HepG2 (cell line): ENCODE results near the gene PAPOLA. TPM values are rescaled to one million over a fixed set of nuclear protein-coding genes. Genes with fewer than 3 reads are reported as not detected.

Source experiments
- ATRX ChIP-seq: sonication (generic); formaldehyde crosslinking; IDR thresholded peaks from 2 replicates; pipeline ENCODE4 v1.4.0; 2020; ENCODE audit warnings: missing genetic modification reagents, borderline replicate concordance
- CCDC6 ChIP-seq: sonication (generic); formaldehyde crosslinking; IDR thresholded peaks from 2 replicates; pipeline ENCODE4 v1.8.1; 2022; ENCODE audit warnings: mild to moderate bottlenecking, missing genetic modification reagents, moderate library complexity
- CEBPG ChIP-seq: IDR thresholded peaks from 2 replicates; pipeline ENCODE4 v1.6.1; 2016
- GABPA ChIP-seq, 2 experiments: IDR thresholded peaks; 2 replicates each; pipeline ENCODE4 v1.6.1; 2011 to 2016; ENCODE audit warnings: low read depth in 2 of 2, low read length in 1 of 2, missing biosample characterization in 1 of 2, missing genetic modification characterization in 1 of 2
- GABPB1 ChIP-seq: IDR thresholded peaks from 2 replicates; pipeline ENCODE4 v1.6.1; 2016; ENCODE audit warnings: mild to moderate bottlenecking, missing genetic modification reagents, moderate library complexity, missing compliant biosample characterization
- HOXA9 ChIP-seq: sonication (generic); formaldehyde crosslinking; IDR thresholded peaks from 2 replicates; pipeline ENCODE4 v1.8.1; 2022; ENCODE audit warnings: missing genetic modification reagents, mild to moderate bottlenecking, moderate library complexity, borderline replicate concordance
- MAX ChIP-seq: IDR thresholded peaks from 2 replicates; pipeline ENCODE4 v1.6.1; 2012; ENCODE audit warnings: inconsistent platforms
- MIER2 ChIP-seq: IDR thresholded peaks from 2 replicates; pipeline ENCODE4 v1.6.1; 2016; ENCODE audit warnings: missing biosample characterization, missing genetic modification reagents
- MYPOP ChIP-seq: sonication (generic); formaldehyde crosslinking; IDR thresholded peaks from 2 replicates; pipeline ENCODE4 v1.8.1; 2023; ENCODE audit warnings: mild to moderate bottlenecking, moderate library complexity, missing genetic modification reagents
- NR2C2 ChIP-seq: sonication (generic); formaldehyde crosslinking; IDR thresholded peaks from 2 replicates; pipeline ENCODE4 v1.4.0; 2020; ENCODE audit warnings: missing genetic modification reagents, mild to moderate bottlenecking, moderate library complexity, borderline replicate concordance
- PLRG1 ChIP-seq: fragments of 450-650 bp; conservative IDR thresholded peaks from 2 replicates; pipeline ENCODE4 v1.6.1; 2016
- RFXANK ChIP-seq: IDR thresholded peaks from 2 replicates; pipeline ENCODE4 v1.6.1; 2016
- SMAD3 ChIP-seq: sonication (generic); formaldehyde crosslinking; IDR thresholded peaks from 2 replicates; pipeline ENCODE4 v1.4.0; 2020; ENCODE audit warnings: missing genetic modification reagents
- SRY ChIP-seq: sonication (generic); formaldehyde crosslinking; IDR thresholded peaks from 2 replicates; pipeline ENCODE4 v1.8.0; 2022; ENCODE audit warnings: mild to moderate bottlenecking, missing genetic modification reagents
- TCF12 ChIP-seq, 2 experiments: fragments of 450-650 bp in 1 of 2; sonication (generic) in 1 of 2; formaldehyde crosslinking in 1 of 2; IDR thresholded peaks; 2 replicates each; pipeline versions ENCODE4 v1.6.1 to v1.8.0; 2017 to 2022; ENCODE audit warnings: antibody characterized with exemption in 1 of 2, mild to moderate bottlenecking in 1 of 2, missing genetic modification reagents in 1 of 2, moderate library complexity in 1 of 2
- USF2 ChIP-seq, 2 experiments: sonication (generic) in 1 of 2; formaldehyde crosslinking in 1 of 2; IDR thresholded peaks; 2 replicates each; pipeline versions ENCODE4 v1.5.1 to v1.6.1; 2011 to 2020; ENCODE audit warnings: borderline replicate concordance in 1 of 2, low read depth in 1 of 2, low read length in 1 of 2, mild to moderate bottlenecking in 1 of 2, missing genetic modification reagents in 1 of 2, moderate library complexity in 1 of 2
- ZBTB1 ChIP-seq: sonication (generic); formaldehyde crosslinking; IDR thresholded peaks from 2 replicates; pipeline ENCODE4 v1.4.0; 2020; ENCODE audit warnings: missing genetic modification reagents, borderline replicate concordance
- ZMYM3 ChIP-seq: sonication (generic); formaldehyde crosslinking; IDR thresholded peaks from 2 replicates; pipeline ENCODE4 v1.5.1; 2020; ENCODE audit warnings: mild to moderate bottlenecking, missing genetic modification reagents
- ZNF296 ChIP-seq: sonication (generic); formaldehyde crosslinking; conservative IDR thresholded peaks from 2 replicates; pipeline ENCODE4 v1.5.0; 2020; ENCODE audit warnings: mild to moderate bottlenecking, missing genetic modification reagents
- ZNF337 ChIP-seq: sonication (generic); formaldehyde crosslinking; IDR thresholded peaks from 2 replicates; pipeline ENCODE4 v1.5.1; 2020; ENCODE audit warnings: missing genetic modification reagents, low read depth, mild to moderate bottlenecking, borderline replicate concordance
- ZNF546 ChIP-seq: sonication (generic); formaldehyde crosslinking; conservative IDR thresholded peaks from 2 replicates; pipeline ENCODE4 v1.8.1; 2023; ENCODE audit warnings: mild to moderate bottlenecking, missing genetic modification reagents
- ZNF674 ChIP-seq: sonication (generic); formaldehyde crosslinking; IDR thresholded peaks from 2 replicates; pipeline ENCODE4 v1.5.0; 2020; ENCODE audit warnings: low read depth, mild to moderate bottlenecking, missing genetic modification reagents
- ZNF737 ChIP-seq: sonication (generic); formaldehyde crosslinking; IDR thresholded peaks from 2 replicates; pipeline ENCODE4 v1.5.0; 2020; ENCODE audit warnings: missing genetic modification reagents, mild to moderate bottlenecking, borderline replicate concordance
- ZNF878 ChIP-seq: sonication (generic); formaldehyde crosslinking; IDR thresholded peaks from 2 replicates; pipeline ENCODE4 v1.8.1; 2023; ENCODE audit warnings: mild to moderate bottlenecking, missing genetic modification reagents, moderate library complexity
- polyA plus RNA-seq, 8 experiments: library from polyadenylated mRNA; depleted of rRNA in 3 of 8; stranded (reverse) in 7 of 8; unstranded in 1 of 8; fragments of >200 nt; fragmentation: Illumina TruSeq in 4 of 8; extraction: Trizol in 4 of 8; gene quantifications; 2 replicates each; pipeline versions ENCODE4 v1.2.1 to v1.2.3, GENCODE V29; 2011 to 2016; ENCODE audit warnings: low read depth in 4 of 8, missing spikeins in 1 of 8, mixed read lengths in 1 of 8; ENCODE audit not compliant: insufficient read depth in 1 of 8
- total RNA-seq, 5 experiments: library from RNA; depleted of rRNA; stranded (reverse); fragments of >200 nt; fragmentation: Illumina TruSeq; extraction: Trizol; gene quantifications; 2 replicates each; pipeline ENCODE4 v1.2.3, GENCODE V29; 2016; ENCODE audit warnings: low read depth in 1 of 5
- TF ChIP-seq, protein P1 (sequence below): sonication (generic); formaldehyde crosslinking; conservative IDR thresholded peaks from 2 replicates; pipeline ENCODE4 v1.4.0; 2020; ENCODE audit warnings: missing genetic modification reagents

Gene PAPOLA
- total and polyA plus RNA-seq, 2 of the 13 experiments (the other 11 are each of a cell fraction or from before 2014, with no cell fraction given) = 103 to 151 TPM

- TF ChIP-seq, protein P1, sequence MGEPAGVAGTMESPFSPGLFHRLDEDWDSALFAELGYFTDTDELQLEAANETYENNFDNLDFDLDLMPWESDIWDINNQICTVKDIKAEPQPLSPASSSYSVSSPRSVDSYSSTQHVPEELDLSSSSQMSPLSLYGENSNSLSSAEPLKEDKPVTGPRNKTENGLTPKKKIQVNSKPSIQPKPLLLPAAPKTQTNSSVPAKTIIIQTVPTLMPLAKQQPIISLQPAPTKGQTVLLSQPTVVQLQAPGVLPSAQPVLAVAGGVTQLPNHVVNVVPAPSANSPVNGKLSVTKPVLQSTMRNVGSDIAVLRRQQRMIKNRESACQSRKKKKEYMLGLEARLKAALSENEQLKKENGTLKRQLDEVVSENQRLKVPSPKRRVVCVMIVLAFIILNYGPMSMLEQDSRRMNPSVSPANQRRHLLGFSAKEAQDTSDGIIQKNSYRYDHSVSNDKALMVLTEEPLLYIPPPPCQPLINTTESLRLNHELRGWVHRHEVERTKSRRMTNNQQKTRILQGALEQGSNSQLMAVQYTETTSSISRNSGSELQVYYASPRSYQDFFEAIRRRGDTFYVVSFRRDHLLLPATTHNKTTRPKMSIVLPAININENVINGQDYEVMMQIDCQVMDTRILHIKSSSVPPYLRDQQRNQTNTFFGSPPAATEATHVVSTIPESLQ (CRISPR knock-in tag) = no peak
- TF ChIP-seq GABPA (IDR thresholded peaks at IDR 0.05; ENCODE audit: low read depth, low read length) (peak; percentile 60), GABPA (CRISPR knock-in tag; IDR thresholded peaks at IDR 0.05; ENCODE audit: low read depth) (peak; percentile 52), ZNF878 (CRISPR knock-in tag) (no peak), SMAD3 (CRISPR knock-in tag) (no peak), NR2C2 (CRISPR knock-in tag) (no peak), ZBTB1 (CRISPR knock-in tag) (no peak), RFXANK (CRISPR knock-in tag) (no peak), ZNF296 (CRISPR knock-in tag) (no peak), ZNF337 (no peak), SRY (CRISPR knock-in tag) (peak; percentile 12; the same call in 1 of the 2 replicates), CCDC6 (no peak), MIER2 (CRISPR knock-in tag) (no peak), CEBPG (CRISPR knock-in tag) (no peak), ZNF674 (CRISPR knock-in tag) (0 out of 2 replicates have a peak, but pooled peaks have one; percentile 26), ZNF737 (CRISPR knock-in tag) (0 out of 2 replicates have a peak, but pooled peaks have one; percentile 33), PLRG1 (no peak), MAX (peak; percentile 24; the same call in 1 of the 2 replicates), HOXA9 (no peak), TCF12 (IDR thresholded peaks at IDR 0.05) (no peak), TCF12 (CRISPR knock-in tag; IDR thresholded peaks at IDR 0.05) (0 out of 2 replicates have a peak, but pooled peaks have one; percentile 59), USF2 (IDR thresholded peaks at IDR 0.05; ENCODE audit: low read depth, low read length) (no peak), USF2 (CRISPR knock-in tag; IDR thresholded peaks at IDR 0.05; ENCODE audit: borderline replicate concordance) (no peak), ZNF546 (CRISPR knock-in tag) (no peak), ZMYM3 (CRISPR knock-in tag) (no peak), MYPOP (CRISPR knock-in tag) (no peak; the same call in 1 of the 2 replicates), ATRX (CRISPR knock-in tag) (no peak), GABPB1 (no peak)
These were observed 581 bp downstream of the PAPOLA start (continued) for GRCh38 chr14:96502621-96503305.
